Suprapubic skin (tissue), 3 donors: ENCODE data around the gene WSCD1.

Source experiments
- EP300 ChIP-seq: sonication (generic); formaldehyde crosslinking; IDR thresholded peaks from one replicate; pipeline ENCODE4 v1.6.1; 2017; ENCODE audit warnings: antibody characterized with exemption
- TF ChIP-seq, protein P1 (sequence below), 2 donors: fragments of 200-600 bp in 1 of 2; fragments of 450-650 bp in 1 of 2; sonication (generic) in 1 of 2; IDR thresholded peaks; one replicate each; pipeline ENCODE4 v1.5.1; 2016 to 2019; ENCODE audit warnings: antibody characterized with exemption in 2 of 2, mild to moderate bottlenecking in 1 of 2, moderate library complexity in 1 of 2

GRCh38 chr17:6160911-6161855 lies 91.0 kb downstream of the WSCD1 start:
- no peak for TF ChIP-seq EP300
- TF ChIP-seq, protein P1, sequence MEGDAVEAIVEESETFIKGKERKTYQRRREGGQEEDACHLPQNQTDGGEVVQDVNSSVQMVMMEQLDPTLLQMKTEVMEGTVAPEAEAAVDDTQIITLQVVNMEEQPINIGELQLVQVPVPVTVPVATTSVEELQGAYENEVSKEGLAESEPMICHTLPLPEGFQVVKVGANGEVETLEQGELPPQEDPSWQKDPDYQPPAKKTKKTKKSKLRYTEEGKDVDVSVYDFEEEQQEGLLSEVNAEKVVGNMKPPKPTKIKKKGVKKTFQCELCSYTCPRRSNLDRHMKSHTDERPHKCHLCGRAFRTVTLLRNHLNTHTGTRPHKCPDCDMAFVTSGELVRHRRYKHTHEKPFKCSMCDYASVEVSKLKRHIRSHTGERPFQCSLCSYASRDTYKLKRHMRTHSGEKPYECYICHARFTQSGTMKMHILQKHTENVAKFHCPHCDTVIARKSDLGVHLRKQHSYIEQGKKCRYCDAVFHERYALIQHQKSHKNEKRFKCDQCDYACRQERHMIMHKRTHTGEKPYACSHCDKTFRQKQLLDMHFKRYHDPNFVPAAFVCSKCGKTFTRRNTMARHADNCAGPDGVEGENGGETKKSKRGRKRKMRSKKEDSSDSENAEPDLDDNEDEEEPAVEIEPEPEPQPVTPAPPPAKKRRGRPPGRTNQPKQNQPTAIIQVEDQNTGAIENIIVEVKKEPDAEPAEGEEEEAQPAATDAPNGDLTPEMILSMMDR (IDR thresholded peaks at IDR 0.05), result no peak
